ENCODE data around the gene GPR108. TPM values are rescaled to one million over a fixed set of nuclear protein-coding genes. Genes with fewer than 3 reads are reported as not detected.
A peak's percentile ranks its signal among the peaks of the same experiment; 100 is the strongest.
"Not testable (repeated sequence)": the region's sequence is repeated elsewhere in the genome, so short reads cannot be mapped to it uniquely, and the experiment has no call there.

Gene GPR108
- total and polyA plus RNA-seq, 2 of the 13 experiments (the other 11 are each of a cell fraction or from before 2014, with no cell fraction given), result 36.4 to 63.0 TPM

- H3K4me2 ChIP-seq (ENCODE audit: low read depth, low read length); CTCF ChIA-PET (ENCODE audit: low intra/inter-chr PET ratio, low total read pairs): not testable (repeated sequence)
- WGBS (ENCODE audit: low lambda C conversion rate), result 40% methylated on average over 7 of the region's 7 CpGs
Measured at GRCh38 chr19:6771648-6772027, 34.3 kb upstream of the GPR108 start.

GRCh38 chr19:6769006-6769619, 31.7 kb upstream of the GPR108 start:
- Histone ChIP-seq H3K9me3 (ENCODE audit: low read length) (no peaks in the 10 kb centered on the region), H4K20me1 (ENCODE audit: insufficient read depth, low read length) (no peaks in the 10 kb centered on the region), H3K9ac (ENCODE audit: insufficient read depth, low read depth, low read length) (no peak overlapping the region), H3K4me1 (ENCODE audit: insufficient read depth, low read length) (peaks cover 40% of the 10 kb centered on the region), H3K79me2 (ENCODE audit: insufficient read depth, low read length) (no peaks in the 10 kb centered on the region), H3K4me2 (ENCODE audit: low read depth, low read length) (no peak overlapping the region), H3K4me3 (replicated peaks in 1 of 3; ENCODE audit: insufficient read depth in 1 of 3, low read depth in 2 of 3, low read length in 3 of 3) (no peak overlapping the region), H3K27ac (ENCODE audit: extremely low read length, insufficient read depth, low read length) (no peak overlapping the region), H3K36me3 (replicated peaks in 1 of 2; ENCODE audit: control insufficient read depth in 1 of 2, insufficient read depth in 2 of 2, low read length in 2 of 2) (no peaks in the 10 kb centered on the region), H3K27me3 (ENCODE audit: control insufficient read depth in 1 of 2, insufficient read depth in 2 of 2, low read length in 2 of 2) (no peaks in the 10 kb centered on the region), H2AFZ (ENCODE audit: low read length) (no peak overlapping the region)
- intact Hi-C loops (cut with micrococcal nuclease; ENCODE audit: unreplicated experiment) (loop anchor here (1.0 kb wide), 1 partner anchor 31 kb away; no protein-coding TSS in a partner anchor), in situ Hi-C loops (cut with HindIII; ENCODE audit: extremely low pct_ligation_motif_present, low pct_unique_long_range_greater_than_20kb) (no loop called here)
- FAIRE-seq, result no peak
- TF ChIP-seq ZNF652 (CRISPR knock-in tag; IDR thresholded peaks at IDR 0.05; ENCODE audit: borderline replicate concordance, low read depth) (no peak), SMC3 (IDR thresholded peaks at IDR 0.05; ENCODE audit: low read length) (peak; percentile 55; the same call in 1 of the 2 replicates), CTCF (CRISPR knock-in tag; IDR thresholded peaks at IDR 0.05) (peak; percentile 61), ZNF629 (CRISPR knock-in tag; conservative IDR thresholded peaks at IDR 0.05) (peak; percentile 70), STAG1 (CRISPR knock-in tag; IDR thresholded peaks at IDR 0.05) (peak; percentile 69), RAD21 (CRISPR knock-in tag; IDR thresholded peaks at IDR 0.05) (peak; percentile 64; the same call in 1 of the 2 replicates), ZSCAN22 (CRISPR knock-in tag; IDR thresholded peaks at IDR 0.05) (peak; percentile 93), PRDM10 (CRISPR knock-in tag; IDR thresholded peaks at IDR 0.05; ENCODE audit: low read depth) (peak; percentile 83; the same call in 1 of the 2 replicates), ZBTB2 (CRISPR knock-in tag; IDR thresholded peaks at IDR 0.05; ENCODE audit: low read depth) (no peak)
- ChIA-PET CTCF (ENCODE audit: low intra/inter-chr PET ratio, low total read pairs) (interaction anchor here (1.7 kb wide), 1 partner anchor 31 kb away, joined by 17 read pairs; the partner anchor contains the start of genes GPR108 and TRIP10), POLR2A (interaction anchor here (1.0 kb wide), 1 partner anchor 88 kb away, joined by 3 read pairs; no protein-coding TSS in a partner anchor)
- 32% methylated on average over 11 of the region's 11 CpGs for WGBS (ENCODE audit: low lambda C conversion rate)
- ATAC-seq, result peak; percentile 27; the same call in 2 of the 3 replicates
- DNase-seq (ENCODE audit: low spot score), result no peak
- BruUV-seq (replicated peaks), result no TSS peak

More at GRCh38 chr19:6771648-6772027, 34.3 kb upstream of the GPR108 start:
- H2AFZ ChIP-seq (ENCODE audit: low read length); H3K4me3 ChIP-seq (replicated peaks in 1 of 3; ENCODE audit: insufficient read depth in 1 of 3, low read depth in 2 of 3, low read length in 3 of 3); FAIRE-seq; H3K36me3 ChIP-seq (replicated peaks in 1 of 2; ENCODE audit: control insufficient read depth in 1 of 2, insufficient read depth in 2 of 2, low read length in 2 of 2); H3K27me3 ChIP-seq (ENCODE audit: control insufficient read depth in 1 of 2, insufficient read depth in 2 of 2, low read length in 2 of 2); intact Hi-C loops (cut with micrococcal nuclease; ENCODE audit: unreplicated experiment); in situ Hi-C loops (cut with HindIII; ENCODE audit: extremely low pct_ligation_motif_present, low pct_unique_long_range_greater_than_20kb); H3K9me3 ChIP-seq (ENCODE audit: low read length); H4K20me1 ChIP-seq (ENCODE audit: insufficient read depth, low read length); ATAC-seq; H3K27ac ChIP-seq (ENCODE audit: extremely low read length, insufficient read depth, low read length); H3K9ac ChIP-seq (ENCODE audit: insufficient read depth, low read depth, low read length); DNase-seq (ENCODE audit: low spot score); H3K79me2 ChIP-seq (ENCODE audit: insufficient read depth, low read length); POLR2A ChIA-PET; BruUV-seq (replicated peaks): not testable (repeated sequence)
- H3K4me1 ChIP-seq (ENCODE audit: insufficient read depth, low read length), result peaks cover 15% of the 10 kb centered on the region
